ENCODE data around the gene ACTA2. TPM values are rescaled to one million over a fixed set of nuclear protein-coding genes. Genes with fewer than 3 reads are reported as not detected.

The ACTA2 gene
- total and polyA plus RNA-seq, 4 donors: 13.2 to 182 (median 73.6) TPM

GRCh38 chr10:88946965-88947590 lies 5.5 kb downstream of the ACTA2 start:
- H3K9me3 ChIP-seq (ENCODE audit: control insufficient read depth in 4 of 4, low read length in 3 of 4): no peaks in the 10 kb centered on the region
- peaks cover 1 to 20% (median 14%) of the 10 kb centered on the region in 4 donors for H3K4me1 ChIP-seq (ENCODE audit: control insufficient read depth in 4 of 4, insufficient read depth in 4 of 4, low read length in 3 of 4)
- DNase-seq (ENCODE audit: low spot score): no peak
- H3K4me3 ChIP-seq (ENCODE audit: low read depth in 1 of 3, low read length in 3 of 3): no peak overlapping the region
- H3K36me3 ChIP-seq (ENCODE audit: control insufficient read depth in 4 of 4, insufficient read depth in 3 of 4, low read depth in 1 of 4, low read length in 3 of 4): peaks cover 0 to 3% (median 0%) of the 10 kb centered on the region in 4 donors
- no peak overlapping the region for H3K9ac ChIP-seq (ENCODE audit: low read depth in 1 of 2, low read length in 2 of 2)
- no peak overlapping the region for H3K27ac ChIP-seq (ENCODE audit: low read depth in 1 of 2, low read length in 2 of 2)
- 93% methylated on average over 6 of the region's 6 CpGs for WGBS
- H3K27me3 ChIP-seq (ENCODE audit: control insufficient read depth in 4 of 4, insufficient read depth in 4 of 4, low read length in 3 of 4): no peaks in the 10 kb centered on the region
- no peak for TF ChIP-seq REST (IDR thresholded peaks at IDR 0.05)
- TF ChIP-seq TAF1 (conservative IDR thresholded peaks at IDR 0.05): no peak
- TF ChIP-seq HNF4A (conservative IDR thresholded peaks at IDR 0.05): no peak
- TF ChIP-seq GABPA (IDR thresholded peaks at IDR 0.05 in 1 of 2, conservative IDR thresholded peaks at IDR 0.05 in 1 of 2): no peak

GRCh38 chr10:88946200-88946599 lies 6.4 kb downstream of the ACTA2 start:
- Histone ChIP-seq H3K4me3 (ENCODE audit: low read depth in 1 of 3, low read length in 3 of 3) (no peak overlapping the region), H3K4me1 (ENCODE audit: control insufficient read depth in 4 of 4, insufficient read depth in 4 of 4, low read length in 3 of 4) (peaks cover 1 to 13% (median 10%) of the 10 kb centered on the region in 4 donors), H3K9me3 (ENCODE audit: control insufficient read depth in 4 of 4, low read length in 3 of 4) (no peaks in the 10 kb centered on the region), H3K27me3 (ENCODE audit: control insufficient read depth in 4 of 4, insufficient read depth in 4 of 4, low read length in 3 of 4) (no peaks in the 10 kb centered on the region), H3K36me3 (ENCODE audit: control insufficient read depth in 4 of 4, insufficient read depth in 3 of 4, low read depth in 1 of 4, low read length in 3 of 4) (peaks cover 0 to 3% (median 0%) of the 10 kb centered on the region in 4 donors), H3K9ac (ENCODE audit: low read depth in 1 of 2, low read length in 2 of 2) (no peak overlapping the region), H3K27ac (ENCODE audit: low read depth in 1 of 2, low read length in 2 of 2) (no peak overlapping the region)
- no peak for DNase-seq (ENCODE audit: low spot score)
- no peak for TF ChIP-seq JUND (IDR thresholded peaks at IDR 0.05)
- no peak for TF ChIP-seq RAD21 (IDR thresholded peaks at IDR 0.05)
- no peak for TF ChIP-seq SP1 (IDR thresholded peaks at IDR 0.05)
- TF ChIP-seq YY1 (IDR thresholded peaks at IDR 0.05): no peak
- TF ChIP-seq HNF4G (IDR thresholded peaks at IDR 0.05): no peak
- TF ChIP-seq EGR1 (IDR thresholded peaks at IDR 0.05; ENCODE audit: low read depth in 2 of 2): no peak
- no peak for TF ChIP-seq GABPA (IDR thresholded peaks at IDR 0.05 in 1 of 2, conservative IDR thresholded peaks at IDR 0.05 in 1 of 2)
- TF ChIP-seq FOXA1 (IDR thresholded peaks at IDR 0.05): no peak
- no peak for TF ChIP-seq FOXA2 (IDR thresholded peaks at IDR 0.05)
- no peak for TF ChIP-seq CTCF (IDR thresholded peaks at IDR 0.05; ENCODE audit: low read depth, low read length, missing input control)
- no peak for TF ChIP-seq RXRA (IDR thresholded peaks at IDR 0.05)
- TF ChIP-seq ATF3 (IDR thresholded peaks at IDR 0.05): no peak
- no peak for TF ChIP-seq HNF4A (conservative IDR thresholded peaks at IDR 0.05)
- TF ChIP-seq MAX (IDR thresholded peaks at IDR 0.05): no peak
- WGBS: 92% methylated on average over 1 of the region's 1 CpG
